ENCODE measurements around the gene TAAR8. TPM values are rescaled to one million over a fixed set of nuclear protein-coding genes. Genes with fewer than 3 reads are reported as not detected.
A peak's percentile ranks its signal among the peaks of the same experiment; 100 is the strongest.

TAAR8 gene
- total RNA-seq (2014; rRNA removed) (not detected in 2 replicates), Bru-seq, nascent RNA (not detected), BruChase-seq, experiment 1, labeled RNA remaining after a 6-hour chase (not detected), BruChase-seq, experiment 2, labeled RNA remaining after a 2-hour chase (percentile 15 among the genes with signal in this experiment)
- long read RNA-seq: 0 reads

GRCh38 chr6:132552372-132552771, at the start of gene TAAR8:
Gene TAAR8, plus strand, starts transcription at chr6:132552672. Its CDS starts 21 bp downstream, at chr6:132552693.
- Histone ChIP-seq H2AFZ (ENCODE audit: low read length) (no peak within 1 kb of the TSS), H3K79me2 (ENCODE audit: low read length) (no peaks in the 10 kb centered on the region), H3K9me2 (replicated peaks; ENCODE audit: low read length) (no peaks in the 10 kb centered on the region), H3K27me3 (ENCODE audit: low read length) (no peaks in the 10 kb centered on the region), H3F3A (ENCODE audit: low read length, unreplicated experiment) (no peaks in the 10 kb centered on the region), H3K9ac (ENCODE audit: low read length) (no peak within 1 kb of the TSS), H3K4me3 (ENCODE audit: low read length) (no peak within 1 kb of the TSS), H3K36me3 (ENCODE audit: low read depth, low read length) (no peaks in the 10 kb centered on the region), H3K9me3 (ENCODE audit: low read length) (no peaks in the 10 kb centered on the region), H4K20me1 (ENCODE audit: low read length) (no peaks in the 10 kb centered on the region), H3K27ac (ENCODE audit: low read length) (no peak within 1 kb of the TSS), H3K4me1 (ENCODE audit: insufficient read depth, low read length) (no peaks in the 10 kb centered on the region), H3K4me2 (ENCODE audit: low read length) (no peak within 1 kb of the TSS)
- no peak for TF ChIP-seq CTCF (conservative IDR thresholded peaks at IDR 0.05; ENCODE audit: low read depth, low read length)
- no peak for TF ChIP-seq EZH2phosphoT487 (IDR thresholded peaks at IDR 0.05; ENCODE audit: borderline replicate concordance, low read length)
- no peak for TF ChIP-seq EZH2 (IDR thresholded peaks at IDR 0.05; ENCODE audit: low read length, unreplicated experiment)
- DNase-seq (no peak), ATAC-seq (no peak)
- ChIA-PET POLR2A (ENCODE audit: unreplicated experiment) (no interaction called here), CTCF (no interaction called here)
- intact Hi-C loops (cut with micrococcal nuclease): no loop called here
- BruUV-seq (replicated peaks): no TSS peak

GRCh38 chr6:132504757-132505156, 47.7 kb upstream of the TAAR8 start:
- no TSS peak for BruUV-seq (replicated peaks)
- no peak for TF ChIP-seq EZH2phosphoT487 (IDR thresholded peaks at IDR 0.05; ENCODE audit: borderline replicate concordance, low read length)
- TF ChIP-seq EZH2 (IDR thresholded peaks at IDR 0.05; ENCODE audit: low read length, unreplicated experiment): no peak
- TF ChIP-seq CTCF (conservative IDR thresholded peaks at IDR 0.05; ENCODE audit: low read depth, low read length): no peak
- Histone ChIP-seq H4K20me1 (ENCODE audit: low read length) (no peaks in the 10 kb centered on the region), H2AFZ (ENCODE audit: low read length) (no peak overlapping the region), H3K4me2 (ENCODE audit: low read length) (no peak overlapping the region), H3K27ac (ENCODE audit: low read length) (no peak overlapping the region), H3F3A (ENCODE audit: low read length, unreplicated experiment) (no peaks in the 10 kb centered on the region), H3K27me3 (ENCODE audit: low read length) (no peaks in the 10 kb centered on the region), H3K4me3 (ENCODE audit: low read length) (no peak overlapping the region), H3K79me2 (ENCODE audit: low read length) (peaks cover 58% of the 10 kb centered on the region), H3K9me3 (ENCODE audit: low read length) (no peaks in the 10 kb centered on the region), H3K9me2 (replicated peaks; ENCODE audit: low read length) (no peaks in the 10 kb centered on the region), H3K4me1 (ENCODE audit: insufficient read depth, low read length) (no peaks in the 10 kb centered on the region), H3K9ac (ENCODE audit: low read length) (no peak overlapping the region), H3K36me3 (ENCODE audit: low read depth, low read length) (no peaks in the 10 kb centered on the region)
- ATAC-seq (no peak), DNase-seq (no peak)
- CTCF ChIA-PET: no interaction called here
- intact Hi-C loops (cut with micrococcal nuclease): no loop called here
- POLR2A ChIA-PET (ENCODE audit: unreplicated experiment): no interaction called here

- Histone ChIP-seq H4K20me1 (ENCODE audit: low read length) (no peaks in the 10 kb centered on the region), H3K27me3 (ENCODE audit: low read length) (no peaks in the 10 kb centered on the region), H3K4me2 (ENCODE audit: low read length) (no peak overlapping the region), H3K9me2 (replicated peaks; ENCODE audit: low read length) (no peaks in the 10 kb centered on the region), H3K9me3 (ENCODE audit: low read length) (no peaks in the 10 kb centered on the region), H3K36me3 (ENCODE audit: low read depth, low read length) (no peaks in the 10 kb centered on the region), H3F3A (ENCODE audit: low read length, unreplicated experiment) (no peaks in the 10 kb centered on the region), H3K9ac (ENCODE audit: low read length) (no peak overlapping the region), H3K4me3 (ENCODE audit: low read length) (no peak overlapping the region), H3K4me1 (ENCODE audit: insufficient read depth, low read length) (no peaks in the 10 kb centered on the region), H2AFZ (ENCODE audit: low read length) (no peak overlapping the region), H3K27ac (ENCODE audit: low read length) (no peak overlapping the region), H3K79me2 (ENCODE audit: low read length) (peaks cover 62% of the 10 kb centered on the region)
- ATAC-seq (no peak), DNase-seq (no peak)
- TF ChIP-seq EZH2 (IDR thresholded peaks at IDR 0.05; ENCODE audit: low read length, unreplicated experiment) (no peak), EZH2phosphoT487 (IDR thresholded peaks at IDR 0.05; ENCODE audit: borderline replicate concordance, low read length) (no peak), CTCF (conservative IDR thresholded peaks at IDR 0.05; ENCODE audit: low read depth, low read length) (no peak)
- intact Hi-C loops (cut with micrococcal nuclease): no loop called here
- BruUV-seq (replicated peaks): no TSS peak
- ChIA-PET CTCF (no interaction called here), POLR2A (ENCODE audit: unreplicated experiment) (no interaction called here)
These were observed 47.3 kb upstream of the TAAR8 start for GRCh38 chr6:132505158-132505557.

Data from PC-3 (cell line).